Ureter (tissue), 1 donor: ENCODE measurements around the gene DNAI1. TPM values are rescaled to one million over a fixed set of nuclear protein-coding genes. Genes with fewer than 3 reads are reported as not detected.
"Not testable (repeated sequence)": the region's sequence is repeated elsewhere in the genome, so short reads cannot be mapped to it uniquely, and the experiment has no call there.

Experiments used
- DNase-seq: peaks from one replicate; pipeline ENCODE4 v3.0.0-alpha.2; 2020; ENCODE audit warnings: low spot score
- total RNA-seq: library from RNA; stranded (reverse); gene quantifications from one replicate; pipeline ENCODE4 v1.2.4, GENCODE V29; 2023
- donor health status: DM: yes; HTN: yes; CAD: no.

The DNAI1 gene
- total RNA-seq, 1 donor from 2014 or later, result not detected

GRCh38 chr9:34451135-34451534 lies 7.5 kb upstream of the DNAI1 start:
- no peak for DNase-seq

DNA sequence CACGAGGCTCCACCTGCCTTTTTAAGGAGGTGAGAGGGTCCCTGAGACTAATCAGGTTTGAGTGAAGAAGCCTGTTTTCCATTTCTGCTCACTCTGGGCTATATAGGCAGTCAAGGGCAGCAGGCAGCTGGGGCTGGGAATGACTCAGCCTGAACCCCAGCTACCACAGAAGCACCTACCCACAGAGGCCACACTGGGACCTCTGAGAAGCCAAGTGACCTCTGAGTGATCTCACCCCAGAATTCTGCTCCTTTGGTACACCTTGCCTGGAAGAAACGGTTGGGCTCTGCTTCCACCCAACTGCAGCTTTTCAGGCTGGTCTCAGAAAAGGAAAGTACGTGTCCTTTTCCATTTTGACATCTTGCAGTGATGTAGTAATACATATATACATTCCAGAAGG lies 7.1 kb upstream of the DNAI1 start:
- no peak for DNase-seq

- no peak for DNase-seq
Measured at GRCh38 chr9:34452568-34452967, 6.0 kb upstream of the DNAI1 start.

DNA sequence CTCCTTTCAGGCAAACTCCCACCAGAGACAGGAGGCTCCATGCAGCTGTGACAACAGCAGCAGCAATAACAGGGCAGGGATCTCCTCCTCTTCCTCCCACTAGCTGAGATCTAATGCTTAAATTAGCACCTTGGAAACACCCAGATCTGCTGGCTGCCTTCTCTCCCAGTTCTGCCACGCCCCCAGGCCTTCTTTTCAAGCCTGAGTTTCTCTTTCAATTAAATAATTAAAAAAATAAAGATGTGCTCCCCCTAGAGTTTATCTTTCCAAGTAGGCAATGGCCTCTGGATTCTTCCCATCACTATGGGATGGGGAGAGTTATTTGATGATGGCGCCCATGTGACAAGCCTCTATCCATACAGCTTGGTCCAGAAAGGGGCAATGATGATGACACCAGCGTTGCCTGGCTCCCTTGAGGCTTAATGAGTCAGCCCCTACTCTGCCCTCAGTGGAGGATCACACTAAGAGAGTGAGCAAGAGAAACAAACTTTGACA lies 4.0 kb upstream of the DNAI1 start:
- no peak for DNase-seq

DNA sequence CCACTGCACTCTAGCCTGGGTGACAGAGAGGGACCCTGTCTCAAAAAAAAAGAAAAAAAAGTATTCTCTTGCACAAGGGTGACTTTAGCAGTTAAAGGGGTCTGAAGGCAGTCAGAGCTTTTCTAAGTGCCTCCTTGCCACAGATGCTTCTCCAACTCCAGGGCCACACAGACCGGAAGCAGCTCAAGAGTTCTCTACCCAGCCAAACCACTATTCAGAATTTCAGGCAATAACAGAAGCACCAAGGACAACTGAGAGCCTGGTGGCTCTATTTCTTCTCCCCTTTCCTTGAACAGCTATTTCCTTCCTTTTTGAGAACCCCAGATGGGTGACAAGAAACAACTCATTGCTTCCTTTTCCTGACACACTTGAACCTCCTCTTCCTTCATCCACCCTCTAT lies 2.5 kb upstream of the DNAI1 start:
- no peak for DNase-seq

- no peak for DNase-seq
Measured at GRCh38 chr9:34456746-34457145, 1.9 kb upstream of the DNAI1 start.

- peak; percentile 78 for DNase-seq
Measured at GRCh38 chr9:34457266-34458012, 1.2 kb upstream of the DNAI1 start.

DNA sequence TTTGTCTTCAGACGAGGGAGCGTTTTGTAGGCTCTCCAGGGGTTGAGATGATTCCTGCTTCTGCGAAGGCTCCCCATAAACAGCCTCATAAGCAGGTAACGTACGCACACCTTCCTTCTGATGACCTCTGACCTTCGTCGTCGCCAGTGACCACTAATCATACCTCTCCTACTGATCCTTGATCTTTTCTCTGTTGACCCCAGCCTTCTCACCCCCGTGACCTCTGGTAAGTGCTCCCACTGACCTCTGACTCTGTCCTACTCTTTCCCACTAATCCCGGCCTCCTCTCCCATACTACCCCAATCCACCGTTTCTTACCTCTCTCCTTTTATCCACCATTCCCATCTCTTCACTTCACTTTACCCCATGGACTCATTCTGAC lies 345 bp downstream of the DNAI1 start:
- no peak for DNase-seq

GRCh38 chr9:34459356-34459755 lies 751 bp downstream of the DNAI1 start:
- no peak for DNase-seq

- DNase-seq, result no peak
Measured at GRCh38 chr9:34459941-34460340, 1.3 kb downstream of the DNAI1 start.

DNA sequence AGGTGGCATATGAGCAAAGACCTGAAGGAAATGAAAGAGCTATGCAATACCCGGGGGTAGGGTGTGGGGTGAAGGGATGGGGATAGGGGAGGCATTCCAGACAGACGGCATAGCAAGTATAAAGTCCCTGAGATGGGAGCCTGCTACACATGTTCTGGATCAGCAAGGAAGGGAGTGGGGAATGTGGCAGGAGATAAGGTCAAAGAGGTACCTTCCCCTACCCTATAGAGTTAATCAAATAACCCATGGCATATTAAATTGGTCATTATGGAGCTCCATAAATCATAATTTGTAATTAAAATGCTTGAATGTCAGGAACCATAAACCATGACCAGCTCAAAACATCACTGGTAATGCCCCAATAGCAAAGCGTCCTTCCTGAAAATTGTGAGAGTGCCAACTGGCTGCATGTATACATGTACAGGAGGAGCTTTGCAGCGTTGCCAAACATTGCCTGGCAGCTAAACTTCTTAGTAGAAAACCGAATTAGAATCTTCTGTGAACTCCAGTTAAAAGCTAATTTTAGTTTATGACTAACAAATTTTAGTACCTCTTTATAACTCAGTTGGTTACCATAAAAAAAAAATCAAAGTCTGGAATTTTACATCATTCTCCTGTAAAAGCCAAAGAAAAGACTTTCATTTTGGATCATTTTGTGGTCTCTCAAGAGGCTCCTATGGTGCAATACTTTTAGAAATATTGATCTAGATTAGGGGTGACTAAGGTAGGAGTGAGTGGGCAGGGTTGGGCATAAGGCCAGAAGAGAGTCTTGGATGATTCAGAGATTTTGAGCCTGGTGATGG lies 4.7 kb downstream of the DNAI1 start:
- DNase-seq, result no peak

GRCh38 chr9:34463901-34464232 lies 5.3 kb downstream of the DNAI1 start:
- no peak for DNase-seq

GRCh38 chr9:34464571-34464970 lies 6.0 kb downstream of the DNAI1 start:
- no peak for DNase-seq

- DNase-seq, result no peak
Measured at GRCh38 chr9:34465468-34465867, 6.9 kb downstream of the DNAI1 start.

DNA sequence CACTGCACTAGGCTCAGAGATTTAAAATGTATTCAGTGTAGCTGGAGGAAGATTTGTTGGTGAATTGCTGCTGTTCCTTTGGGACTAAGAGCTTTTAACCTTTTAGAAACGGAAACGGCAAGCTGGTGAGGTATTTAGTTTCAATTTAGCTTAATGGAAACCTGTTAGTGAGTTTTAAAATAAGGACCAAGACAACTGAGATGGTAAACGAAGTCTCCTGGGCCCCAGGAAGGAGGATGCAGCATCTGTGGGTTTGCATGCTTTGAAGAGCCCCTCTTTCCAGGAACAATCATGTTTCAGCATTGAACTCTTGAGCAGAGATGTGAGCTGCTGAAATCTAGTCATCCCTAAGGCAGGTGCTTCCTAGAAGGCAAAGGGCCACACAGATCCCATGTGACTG lies 16.5 kb downstream of the DNAI1 start:
- DNase-seq, result no peak

DNA sequence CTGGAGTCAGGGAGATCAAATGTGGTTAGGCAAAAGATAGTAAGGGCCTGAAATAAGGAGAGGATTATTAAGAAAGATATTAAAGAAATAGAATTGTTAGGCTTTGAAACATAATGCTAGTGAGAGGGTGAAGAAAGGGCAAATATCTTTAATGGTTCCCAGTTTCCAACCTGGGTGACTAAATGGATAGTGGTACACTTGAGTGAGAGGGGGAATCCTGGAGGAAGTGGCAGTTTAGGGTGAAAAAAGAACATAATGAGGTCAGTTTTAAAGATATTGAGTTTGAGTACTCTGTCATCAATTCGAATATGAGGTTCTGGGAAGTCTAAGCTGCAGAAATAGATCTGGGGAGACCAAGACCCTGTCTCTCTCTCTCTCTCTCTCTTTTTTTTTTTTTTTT lies 18.9 kb downstream of the DNAI1 start:
- DNase-seq, result no peak

DNA sequence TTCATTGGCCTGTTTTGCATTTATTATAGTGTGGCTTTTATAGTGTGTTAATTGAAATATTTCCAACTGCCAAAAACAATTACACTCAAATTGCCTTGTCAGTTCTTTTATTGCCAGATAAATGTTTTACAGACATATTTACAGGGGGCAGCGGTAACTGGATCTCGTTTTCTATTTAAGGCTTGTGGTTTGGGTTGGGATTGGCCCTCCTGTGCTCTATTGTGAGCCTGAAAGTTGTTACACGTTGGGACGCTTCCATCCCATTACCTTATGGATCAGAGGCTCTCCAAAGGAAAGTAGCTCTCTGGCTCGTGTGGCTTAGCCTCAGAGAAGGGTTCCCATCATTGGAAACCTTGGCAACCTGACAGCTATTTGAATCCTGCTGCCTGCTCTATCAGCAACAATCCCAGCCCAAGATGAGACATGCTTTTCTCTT lies 20.8 kb downstream of the DNAI1 start:
- DNase-seq, result no peak

DNA sequence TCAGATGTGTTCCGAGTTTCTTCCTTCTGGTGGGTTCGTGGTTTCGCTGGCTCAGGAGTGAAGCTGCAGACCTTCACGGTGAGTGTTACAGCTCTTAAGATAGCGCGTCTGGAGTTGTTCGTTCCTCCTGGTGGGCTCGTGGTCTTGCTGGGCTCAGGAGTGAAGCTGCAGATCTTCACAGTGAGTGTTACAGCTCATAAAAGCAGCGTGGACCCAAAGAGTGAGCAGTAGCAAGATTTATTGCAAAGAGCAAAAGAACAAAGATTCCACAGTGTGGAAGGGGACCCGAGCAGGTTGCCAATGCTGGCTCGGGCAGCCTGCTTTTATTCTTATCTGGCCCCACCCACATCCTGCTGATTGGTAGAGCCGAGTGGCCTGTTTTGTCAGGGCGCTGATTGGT lies 23.0 kb downstream of the DNAI1 start:
- not testable (repeated sequence) for DNase-seq

DNA sequence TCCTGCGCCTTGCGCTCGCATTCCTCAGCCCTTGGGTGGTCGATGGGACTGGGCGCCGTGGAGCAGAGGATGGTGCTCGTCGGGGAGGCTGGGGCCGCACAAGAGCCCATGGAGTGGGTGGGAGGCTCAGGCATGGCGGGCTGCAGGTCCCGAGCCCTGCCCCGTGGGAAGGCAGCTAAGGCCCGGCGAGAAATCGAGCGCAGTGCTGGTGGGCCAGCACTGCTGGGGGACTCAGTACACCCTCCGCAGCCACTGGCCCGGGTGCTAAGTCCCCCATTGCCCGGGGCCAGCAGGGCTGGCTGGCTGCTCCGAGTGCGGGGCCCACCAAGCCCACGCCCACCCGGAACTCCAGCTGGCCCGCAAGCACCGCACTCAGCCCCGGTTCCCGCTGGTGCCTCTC lies 24.1 kb downstream of the DNAI1 start:
- not testable (repeated sequence) for DNase-seq

DNA sequence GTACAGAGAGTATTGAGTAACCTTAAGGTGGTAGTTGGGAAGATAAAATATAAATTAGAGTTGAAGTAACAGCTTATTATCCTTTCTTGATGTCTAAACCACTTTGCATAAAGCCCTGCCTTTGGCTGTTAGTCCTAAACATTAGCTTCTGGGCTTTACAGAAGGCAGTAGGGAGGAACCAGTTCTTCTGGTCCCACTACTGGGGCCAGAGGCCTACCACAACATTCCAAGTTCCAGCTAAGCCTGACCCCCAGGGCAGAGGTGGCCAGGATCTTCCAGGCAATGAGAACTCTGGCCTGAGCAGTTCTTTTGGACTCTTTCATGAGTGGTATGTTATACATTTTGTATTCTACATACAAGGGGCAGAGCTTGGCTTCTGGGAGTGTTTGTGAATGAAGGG lies 26.1 kb downstream of the DNAI1 start:
- no peak for DNase-seq

DNA sequence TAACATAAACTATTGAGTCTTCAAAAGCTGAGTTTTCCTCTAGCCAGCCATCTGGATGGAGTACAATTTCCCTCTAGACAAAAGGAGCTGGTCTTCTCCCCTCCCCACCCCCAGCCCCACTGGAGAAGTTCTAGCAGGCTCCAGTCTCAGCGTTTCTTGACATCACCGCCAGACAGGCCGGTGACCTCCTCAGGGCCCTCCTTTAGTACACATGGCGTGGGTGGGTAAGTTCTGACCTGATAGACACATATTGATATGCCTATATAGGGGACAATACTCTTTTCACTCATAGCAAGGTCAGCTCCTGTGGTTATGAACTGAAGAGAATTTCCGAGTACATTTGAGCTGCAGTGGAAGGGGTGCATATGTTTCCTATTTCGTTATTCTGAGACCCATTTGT lies 27.2 kb downstream of the DNAI1 start:
- no peak for DNase-seq

- DNase-seq, result no peak
Measured at GRCh38 chr9:34486572-34486971, 28.0 kb downstream of the DNAI1 start.

DNA sequence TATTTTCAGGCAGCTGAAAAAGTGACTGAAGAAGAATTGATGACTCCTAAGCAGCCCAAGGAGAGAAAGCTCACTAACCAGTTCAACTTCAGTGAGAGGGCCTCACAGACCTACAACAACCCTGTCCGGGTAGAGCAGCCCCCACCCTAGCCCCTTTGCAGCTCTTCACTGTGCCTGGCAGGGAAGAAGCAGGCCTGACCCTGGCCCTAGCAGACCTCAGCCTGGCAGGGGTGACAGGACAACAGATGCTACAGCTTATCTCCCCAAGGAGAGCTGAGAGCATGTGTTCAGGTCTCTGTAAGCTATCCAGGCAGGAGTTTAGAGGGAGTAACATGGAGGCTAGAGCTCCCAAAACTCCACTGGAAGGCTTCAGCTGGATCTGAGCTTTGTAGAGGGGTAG lies 31.8 kb downstream of the DNAI1 start:
- no peak for DNase-seq
